GOT3 (cell line): ENCODE data around the gene TGFBR3L.
"Not testable (repeated sequence)": the region's sequence is repeated elsewhere in the genome, so short reads cannot be mapped to it uniquely, and the experiment has no call there.

Experiments
- DNase-seq: peaks from one replicate; lab custom pipeline; 2025; ENCODE audit warnings: mixed read lengths; lab: John Stamatoyannopoulos, UW

TGFBR3L gene

GRCh38 chr19:7917267-7918061 lies 2.8 kb downstream of the TGFBR3L start:
- no peak for DNase-seq

- not testable (repeated sequence) for DNase-seq
These were observed 3.5 kb downstream of the TGFBR3L start for GRCh38 chr19:7918062-7918614.

DNA sequence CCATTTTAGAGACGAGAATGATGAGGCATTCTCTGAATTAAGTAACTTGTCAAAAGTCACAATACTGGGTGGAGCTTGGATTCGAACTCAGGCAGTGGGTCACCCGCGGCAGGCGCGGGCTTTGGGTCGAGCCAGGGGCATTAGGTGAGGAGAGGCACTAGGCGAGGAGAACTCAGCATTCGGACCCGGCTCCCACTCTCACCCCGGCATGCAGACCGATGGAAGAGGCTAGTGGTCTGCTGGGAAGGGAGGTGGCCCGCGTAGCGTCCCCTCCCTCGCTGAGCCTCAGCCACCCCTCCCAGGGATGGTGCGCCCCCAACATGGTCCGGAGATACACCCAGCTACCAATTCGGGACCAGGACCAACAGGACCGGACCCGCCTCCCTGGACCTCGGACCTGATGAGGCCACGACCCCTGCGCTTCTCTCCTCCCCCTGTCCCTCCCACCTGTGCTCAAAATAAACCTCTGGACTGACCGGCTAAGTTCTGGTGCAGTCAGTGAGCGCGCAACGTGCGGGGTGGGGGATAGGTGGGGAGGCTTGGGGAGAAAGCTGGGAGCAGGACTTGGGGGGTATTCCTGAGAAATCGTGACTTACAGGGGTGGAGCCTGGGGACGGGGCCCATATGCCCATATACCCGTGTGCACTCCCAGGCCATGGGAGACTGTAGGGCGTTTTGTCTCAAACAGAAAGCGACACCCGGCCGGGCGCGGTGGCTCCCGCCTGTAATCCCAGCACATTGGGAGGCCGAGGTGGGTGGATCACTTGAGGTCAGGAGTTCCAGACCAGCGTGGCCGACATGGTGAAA lies 4.2 kb downstream of the TGFBR3L start:
- no peak for DNase-seq

DNA sequence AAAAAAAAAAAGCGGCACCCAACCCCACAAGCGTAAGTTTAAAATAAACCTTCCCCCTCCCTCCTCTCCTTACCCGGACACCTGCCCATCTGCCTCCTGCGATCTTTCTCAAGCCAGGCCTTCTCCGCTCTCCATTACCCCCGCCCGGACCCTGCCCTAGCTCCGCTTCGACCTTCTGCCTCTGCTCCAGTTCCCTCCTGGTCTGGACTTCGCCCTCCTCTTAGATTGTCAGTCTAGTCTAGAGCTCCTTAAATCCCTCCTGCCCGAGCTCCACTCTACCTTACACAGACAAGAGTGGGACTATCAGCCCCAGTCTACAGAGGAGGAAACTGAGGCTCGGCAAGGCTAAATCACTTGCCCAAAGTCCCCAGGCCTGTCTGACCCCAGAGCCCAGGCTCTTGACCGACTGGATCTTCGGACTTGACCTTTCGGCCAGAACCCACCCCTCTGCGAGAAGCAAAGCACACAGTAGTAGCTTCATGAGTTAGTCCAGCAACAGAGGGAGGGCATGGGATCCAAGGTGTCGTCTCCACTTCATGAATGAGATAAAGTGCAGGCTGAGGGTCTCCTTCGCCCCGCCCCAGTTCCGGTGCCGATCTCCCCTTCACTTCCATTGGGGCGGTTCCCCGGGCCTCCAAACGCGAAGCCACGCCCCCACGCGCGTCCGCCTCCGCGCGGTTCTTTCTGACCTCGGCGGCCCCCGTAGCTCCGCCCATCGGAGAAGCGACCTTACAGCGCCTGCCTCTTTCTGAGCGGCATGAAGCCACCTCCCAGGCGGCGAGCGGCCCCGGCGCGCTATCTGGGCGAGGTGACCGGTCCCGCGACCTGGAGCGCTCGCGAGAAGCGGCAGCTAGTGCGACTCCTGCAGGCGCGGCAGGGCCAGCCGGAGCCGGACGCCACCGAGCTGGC lies 5.2 kb downstream of the TGFBR3L start, which contains the start of gene SNAPC2:
Gene SNAPC2, plus strand, starts transcription at position 729 of the 909 bp plus-strand sequence. Its CDS starts 29 bp downstream, at position 758.
- peak; percentile 89 for DNase-seq

DNA sequence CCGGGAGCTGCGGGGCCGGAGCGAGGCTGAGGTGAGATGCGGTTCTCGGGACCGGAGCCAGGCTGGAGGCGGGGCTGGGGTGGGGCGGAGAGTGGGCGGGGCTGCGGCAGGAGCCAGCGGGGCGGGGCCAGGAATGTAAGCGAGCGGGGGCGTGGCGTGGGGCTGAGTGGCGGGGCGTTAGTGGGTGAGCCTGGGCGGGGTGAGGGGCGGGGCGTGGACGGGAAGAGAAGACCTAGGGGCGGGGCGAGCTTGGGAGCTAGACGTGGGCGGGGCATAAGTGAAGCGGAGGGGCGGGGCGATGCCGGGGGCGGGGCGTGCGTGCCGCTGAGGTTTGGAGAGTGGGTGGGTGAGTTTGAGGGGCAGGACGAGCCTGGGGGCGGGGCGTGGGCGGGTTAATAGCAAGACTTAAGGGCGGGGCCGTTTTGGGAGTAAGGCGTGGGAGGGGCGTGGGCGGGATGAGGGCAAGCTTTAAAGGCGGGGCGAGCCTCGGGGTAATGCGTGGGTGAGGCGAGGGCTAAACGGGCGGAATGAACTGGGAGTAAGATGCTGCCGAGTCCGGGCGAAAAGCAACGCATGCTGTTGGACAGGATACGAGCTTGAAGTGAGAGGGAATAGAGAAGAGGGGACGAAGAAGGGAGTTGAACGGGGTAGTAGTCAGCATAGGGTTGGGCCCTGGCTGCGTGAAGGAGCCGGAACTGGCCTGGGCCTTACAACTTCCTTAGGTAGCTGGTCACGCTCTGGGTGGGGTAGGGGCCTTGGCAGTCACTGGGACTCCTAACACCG lies 6.1 kb downstream of the TGFBR3L start:
- DNase-seq, result peak; percentile 91

DNA sequence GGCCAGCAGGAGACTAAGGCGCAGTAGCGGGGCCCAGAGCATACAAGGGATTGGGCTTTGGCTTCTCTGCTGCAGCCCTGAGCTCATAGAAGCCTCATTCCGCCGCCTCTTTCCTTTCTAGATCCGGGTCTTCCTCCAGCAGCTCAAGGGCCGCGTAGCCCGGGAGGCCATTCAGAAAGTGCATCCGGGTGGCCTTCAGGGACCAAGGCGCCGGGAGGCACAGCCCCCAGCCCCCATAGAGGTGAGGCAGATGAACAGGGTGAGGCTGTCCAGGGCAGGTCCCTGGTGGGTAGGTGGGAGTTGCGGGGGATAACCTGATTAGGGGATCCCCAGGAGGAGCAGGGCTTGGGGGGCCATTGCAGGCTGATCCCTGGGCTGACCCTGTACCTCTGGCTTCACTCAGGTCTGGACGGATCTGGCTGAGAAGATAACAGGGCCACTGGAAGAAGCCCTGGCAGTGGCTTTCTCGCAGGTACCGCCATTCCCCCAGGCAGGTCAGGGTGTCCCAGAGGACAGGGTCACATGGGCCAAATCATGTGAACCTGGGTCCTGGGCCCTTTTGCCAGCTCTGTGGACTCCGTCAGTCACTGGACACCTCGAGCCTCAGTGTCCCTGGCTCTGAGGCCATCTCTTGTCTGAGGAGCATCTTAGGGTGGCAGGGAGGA lies 6.8 kb downstream of the TGFBR3L start:
- DNase-seq, result no peak

GRCh38 chr19:7921967-7922835 lies 7.6 kb downstream of the TGFBR3L start:
- DNase-seq, result no peak

- no peak for DNase-seq
These were observed 8.2 kb downstream of the TGFBR3L start for GRCh38 chr19:7922836-7923195.

DNA sequence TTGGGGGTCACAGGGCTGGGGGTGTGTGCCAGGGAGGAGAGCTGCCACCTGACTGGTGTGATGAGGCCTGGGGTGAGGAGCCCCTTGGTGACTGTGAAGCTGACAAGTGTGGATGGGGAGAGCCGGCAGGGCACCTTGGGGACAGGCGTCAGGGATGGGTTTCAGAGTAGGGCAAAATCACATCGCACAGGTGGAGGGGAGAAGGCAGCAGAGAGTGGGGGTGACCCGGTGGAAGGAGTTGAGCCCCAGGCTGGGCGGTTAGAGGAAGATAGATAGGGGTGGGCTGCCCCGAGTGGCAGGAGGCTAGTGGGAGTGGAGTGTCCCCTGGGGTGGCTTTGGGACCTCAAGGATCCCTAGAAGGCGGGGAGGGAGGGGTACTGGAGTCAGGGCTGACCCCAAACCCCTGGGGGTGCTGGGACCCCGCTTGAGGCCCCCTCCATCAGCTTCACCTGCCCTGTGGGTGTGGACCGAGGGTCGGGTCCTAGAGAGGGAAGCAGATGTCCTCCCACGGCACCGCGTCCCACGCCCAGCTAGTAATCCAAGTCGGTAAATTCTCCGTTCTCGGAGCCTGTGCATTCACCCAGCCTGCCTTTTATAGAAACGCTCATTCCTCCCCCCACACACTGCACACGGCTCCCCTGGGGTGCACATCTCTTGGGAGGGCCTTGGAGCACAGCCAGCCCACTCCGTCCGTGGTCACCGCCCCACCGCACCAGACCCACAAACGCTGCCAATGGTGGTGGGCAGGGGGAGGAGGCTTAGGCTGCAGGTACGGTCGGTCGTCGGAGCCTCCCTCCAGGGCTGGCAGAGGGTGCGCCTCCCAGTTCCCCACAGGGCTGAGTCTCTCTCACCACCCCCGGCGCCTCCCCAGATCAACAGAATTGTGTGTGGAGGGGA lies 8.9 kb downstream of the TGFBR3L start:
- no peak for DNase-seq

DNA sequence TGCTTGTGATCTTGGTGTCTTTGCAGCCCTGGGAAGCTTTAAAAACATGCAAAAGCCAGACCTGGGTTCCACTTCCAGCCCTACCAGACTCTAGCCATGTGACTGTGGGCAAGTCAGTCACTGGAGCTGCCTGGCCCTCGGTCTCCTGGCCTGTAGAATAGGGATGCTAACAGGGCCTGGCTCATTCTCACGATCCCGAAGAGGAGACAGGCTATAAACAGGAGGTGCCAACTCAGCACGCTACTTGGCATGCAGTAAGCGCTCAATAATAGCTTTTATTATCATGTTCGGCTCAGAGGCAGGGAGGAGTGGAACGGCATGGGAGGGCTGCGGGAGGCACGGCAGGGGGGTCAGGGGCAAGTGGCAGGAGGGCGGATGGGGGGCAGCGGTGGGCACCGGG lies 9.6 kb downstream of the TGFBR3L start:
- no peak for DNase-seq

DNA sequence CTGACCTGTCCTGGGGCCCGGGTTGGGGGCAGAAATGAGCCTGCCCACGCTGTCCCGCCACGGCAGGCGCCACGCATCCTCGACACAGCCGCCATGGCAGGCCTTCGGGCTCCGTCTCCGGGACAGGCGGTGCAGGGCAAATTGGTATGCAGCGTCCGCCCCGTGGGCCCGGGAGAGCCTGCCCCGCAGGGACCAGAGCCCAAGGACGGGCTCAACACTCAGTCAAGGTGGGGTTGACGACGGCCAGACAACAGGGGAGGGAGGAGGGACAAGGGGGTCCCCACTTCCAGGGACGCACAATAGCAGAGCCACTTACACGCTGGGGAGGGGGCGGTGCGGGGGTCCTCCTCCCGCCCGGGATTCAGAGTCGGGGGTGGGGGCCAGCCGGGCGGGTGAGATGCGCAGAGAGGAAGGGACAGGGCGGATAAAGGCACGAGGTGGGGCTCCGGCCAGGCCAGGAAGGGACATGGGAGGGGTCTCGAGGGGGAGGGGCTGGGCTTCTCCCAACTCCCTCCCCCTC lies 10.1 kb downstream of the TGFBR3L start:
- DNase-seq, result no peak

- DNase-seq, result no peak
These were observed 10.7 kb downstream of the TGFBR3L start for GRCh38 chr19:7925171-7925851.

DNA sequence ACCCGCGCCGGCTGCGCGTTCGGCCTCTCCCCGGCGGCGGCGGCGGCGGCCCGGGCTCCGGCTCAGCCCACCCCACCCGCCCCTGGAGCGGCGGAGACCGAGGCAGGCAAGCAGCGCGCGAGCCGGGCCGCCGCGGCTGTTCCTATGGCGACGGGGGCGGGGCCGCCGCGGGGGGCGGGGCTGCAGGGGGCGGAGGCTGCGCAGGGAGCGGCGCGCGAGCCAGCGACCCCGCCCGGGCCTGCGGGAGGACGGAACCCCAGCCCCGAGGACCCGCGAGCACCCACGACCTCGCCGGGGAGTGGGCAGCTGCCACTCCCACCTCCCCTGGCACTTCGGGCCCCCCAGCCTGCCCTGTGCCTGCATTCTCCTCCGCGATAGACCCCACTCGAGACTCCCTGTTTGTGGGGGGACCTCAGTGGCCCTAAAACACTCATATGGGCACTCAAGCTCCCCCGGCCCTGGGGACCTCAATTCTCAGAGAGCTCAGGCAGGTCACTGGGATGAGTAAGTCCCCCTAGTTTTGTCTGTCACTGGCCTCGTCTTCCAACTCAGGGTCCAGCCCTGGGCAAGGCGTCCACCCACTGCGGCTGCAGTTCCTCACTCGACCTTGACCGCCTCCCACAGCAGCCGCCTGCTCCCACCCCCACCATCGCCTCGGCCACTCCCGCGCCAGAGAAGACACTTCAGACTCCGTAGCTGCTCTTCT lies 11.5 kb downstream of the TGFBR3L start, which contains the start of gene CTXN1:
Gene CTXN1, minus strand, starts transcription at position 115 of the 706 bp plus-strand sequence. CDS start 597 bp downstream, outside the sequence.
- no peak for DNase-seq

DNA sequence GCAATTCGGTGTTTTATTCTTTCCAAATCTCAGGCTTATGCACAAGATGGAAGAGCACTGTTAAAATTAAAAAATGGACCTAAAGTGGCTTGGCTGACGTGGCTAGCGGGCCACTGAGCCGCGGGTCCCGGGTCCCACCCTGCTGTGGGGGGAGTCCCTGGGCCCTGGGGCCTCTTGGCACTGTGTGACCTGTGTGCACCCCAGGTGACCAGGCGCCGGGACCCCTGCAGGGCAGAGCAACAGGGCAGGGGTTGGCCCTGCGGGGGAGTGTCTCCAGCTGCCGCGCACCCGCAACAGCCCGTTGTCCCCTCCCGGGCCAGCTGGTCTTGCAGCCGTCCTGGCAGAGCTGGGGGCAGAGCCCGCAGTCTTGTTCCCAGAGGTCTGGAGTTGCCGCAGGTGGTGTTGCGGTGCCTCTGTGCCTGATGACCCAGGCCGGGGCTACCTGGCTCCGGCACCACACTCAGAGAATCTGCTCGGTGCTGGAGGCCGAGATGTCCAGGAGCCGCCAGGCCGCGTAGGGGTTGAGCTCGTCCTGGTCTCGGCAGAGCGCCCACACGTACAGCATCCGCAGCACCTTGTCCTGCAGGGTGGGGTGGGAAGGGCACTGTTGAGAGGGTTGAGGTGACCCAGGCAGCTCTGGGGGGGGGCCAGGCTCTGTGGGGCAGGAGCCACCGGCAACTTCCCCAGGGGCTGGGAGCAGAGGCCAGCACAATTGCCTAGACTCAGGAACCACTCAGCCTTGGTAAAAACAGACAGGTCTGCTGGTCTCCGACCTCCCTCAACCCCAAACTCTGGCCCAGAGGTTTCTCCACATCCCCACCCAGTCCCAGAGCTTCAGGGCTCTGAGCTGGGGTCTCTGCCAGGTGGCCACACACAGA lies 12.3 kb downstream of the TGFBR3L start:
- DNase-seq, result no peak

GRCh38 chr19:7927605-7928333 lies 13.1 kb downstream of the TGFBR3L start:
- no peak for DNase-seq
